Measurements from ENCODE around the gene NR2C1. TPM values are rescaled to one million over a fixed set of nuclear protein-coding genes. Genes with fewer than 3 reads are reported as not detected.

Gene NR2C1
- total and polyA plus RNA-seq, 4 donors = 9.5 to 59.5 (median 34.1) TPM

DNA sequence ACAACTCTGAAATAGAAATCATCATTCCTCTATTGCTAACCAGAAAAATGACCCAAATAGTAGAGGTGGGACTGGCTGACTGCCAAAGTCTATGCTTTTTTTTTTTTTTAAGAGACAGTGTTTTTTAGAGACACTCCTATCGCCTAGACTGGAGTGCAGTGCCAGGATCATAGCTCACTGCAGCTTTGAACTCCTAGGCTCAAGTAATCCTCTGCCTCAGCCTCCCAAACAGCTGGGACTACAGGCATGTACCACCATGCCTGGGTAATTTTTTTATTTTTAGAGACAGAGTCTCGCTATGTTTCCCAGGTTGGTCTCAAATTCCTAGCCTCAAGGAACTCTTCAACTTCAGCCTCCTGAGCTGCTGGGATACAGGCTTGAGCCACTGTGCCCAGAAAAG is 19.2 kb downstream of the NR2C1 start:
- 43 to 56% methylated on average over 2 of the region's 2 CpGs for WGBS, 2 donors
- DNase-seq = no peak
- Histone ChIP-seq H3K36me3 (ENCODE audit: control insufficient read depth in 1 of 2, insufficient read depth in 2 of 2, low read length in 1 of 2) (peaks cover 3 to 5% of the 10 kb centered on the region in 2 donors), H3K4me3 (ENCODE audit: low read length in 2 of 2) (no peak overlapping the region), H3K27me3 (ENCODE audit: control insufficient read depth in 1 of 2, insufficient read depth in 2 of 2, low read length in 1 of 2) (no peaks in the 10 kb centered on the region), H3K9me3 (ENCODE audit: control insufficient read depth, low read length) (no peaks in the 10 kb centered on the region), H3K4me1 (ENCODE audit: control insufficient read depth in 1 of 2, insufficient read depth in 2 of 2, low read length in 2 of 2) (no peaks in the 10 kb centered on the region), H3K27ac (ENCODE audit: low read depth in 1 of 2, low read length in 2 of 2) (no peak overlapping the region)
- intact Hi-C loops (cut with DNase I) = no loop called here
- no peak for ATAC-seq (ENCODE audit: low FRiP score)

DNA sequence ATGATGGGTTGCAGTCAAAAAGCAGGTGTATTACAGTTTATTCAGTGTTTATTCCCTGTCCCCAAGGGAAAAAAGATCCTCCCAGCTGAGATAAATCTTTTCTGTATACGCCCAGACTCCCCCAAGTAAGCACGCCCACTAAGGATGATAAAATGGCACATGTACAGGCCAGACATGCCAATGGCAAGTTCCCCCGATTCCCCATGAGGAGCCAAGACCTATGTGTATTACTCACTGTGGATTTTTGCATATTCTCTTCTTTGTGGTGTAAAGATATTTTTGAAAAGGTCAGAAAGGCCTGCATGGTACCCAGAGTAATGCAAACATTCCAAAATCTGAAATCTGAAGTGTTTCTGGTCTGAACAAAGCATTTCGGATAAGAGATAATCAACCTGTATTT is 22.2 kb downstream of the NR2C1 start:
- no peaks in the 10 kb centered on the region for H3K27me3 ChIP-seq (ENCODE audit: control insufficient read depth in 1 of 2, insufficient read depth in 2 of 2, low read length in 1 of 2)
- 86 to 90% methylated on average over 4 of the region's 4 CpGs for WGBS, 2 donors
- H3K4me1 ChIP-seq (ENCODE audit: control insufficient read depth in 1 of 2, insufficient read depth in 2 of 2, low read length in 2 of 2) = no peaks in the 10 kb centered on the region
- DNase-seq (no peak), ATAC-seq (ENCODE audit: low FRiP score) (no peak)
- no peaks in the 10 kb centered on the region for H3K9me3 ChIP-seq (ENCODE audit: control insufficient read depth, low read length)
- peaks cover 3 to 6% of the 10 kb centered on the region in 2 donors for H3K36me3 ChIP-seq (ENCODE audit: control insufficient read depth in 1 of 2, insufficient read depth in 2 of 2, low read length in 1 of 2)
- intact Hi-C loops (cut with DNase I) = no loop called here
- no peak overlapping the region for H3K4me3 ChIP-seq (ENCODE audit: low read length in 2 of 2)
- no peak overlapping the region for H3K27ac ChIP-seq (ENCODE audit: low read depth in 1 of 2, low read length in 2 of 2)

DNA sequence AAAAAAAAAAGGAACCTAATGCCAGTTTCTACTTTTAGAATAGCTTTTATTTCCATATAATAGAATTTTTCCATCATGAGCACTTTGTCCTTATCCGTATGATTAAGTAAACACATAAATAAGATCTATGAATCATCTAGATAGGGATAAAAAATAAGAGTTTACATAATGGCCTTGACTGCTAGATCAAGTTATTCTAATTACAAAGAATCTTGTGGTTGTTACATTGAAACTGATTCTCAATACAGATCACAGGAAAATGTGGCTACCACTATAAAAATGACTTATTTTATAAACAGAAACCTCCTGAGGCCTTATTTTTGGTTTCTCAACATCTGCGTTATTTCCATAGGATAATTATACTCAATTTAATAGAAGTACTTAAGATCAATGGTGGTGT is 35.5 kb downstream of the NR2C1 start:
- Histone ChIP-seq H3K27ac (ENCODE audit: low read depth in 1 of 2, low read length in 2 of 2) (no peak overlapping the region), H3K27me3 (ENCODE audit: control insufficient read depth in 1 of 2, insufficient read depth in 2 of 2, low read length in 1 of 2) (no peaks in the 10 kb centered on the region), H3K36me3 (ENCODE audit: control insufficient read depth in 1 of 2, insufficient read depth in 2 of 2, low read length in 1 of 2) (peaks cover 3 to 4% of the 10 kb centered on the region in 2 donors), H3K4me3 (ENCODE audit: low read length in 2 of 2) (no peak overlapping the region), H3K9me3 (ENCODE audit: control insufficient read depth, low read length) (no peaks in the 10 kb centered on the region), H3K4me1 (ENCODE audit: control insufficient read depth in 1 of 2, insufficient read depth in 2 of 2, low read length in 2 of 2) (no peaks in the 10 kb centered on the region)
- intact Hi-C loops (cut with DNase I) = no loop called here
- DNase-seq (no peak), ATAC-seq (ENCODE audit: low FRiP score) (no peak)
- WGBS, 2 donors = 63 to 74% methylated on average over 2 of the region's 2 CpGs

DNA sequence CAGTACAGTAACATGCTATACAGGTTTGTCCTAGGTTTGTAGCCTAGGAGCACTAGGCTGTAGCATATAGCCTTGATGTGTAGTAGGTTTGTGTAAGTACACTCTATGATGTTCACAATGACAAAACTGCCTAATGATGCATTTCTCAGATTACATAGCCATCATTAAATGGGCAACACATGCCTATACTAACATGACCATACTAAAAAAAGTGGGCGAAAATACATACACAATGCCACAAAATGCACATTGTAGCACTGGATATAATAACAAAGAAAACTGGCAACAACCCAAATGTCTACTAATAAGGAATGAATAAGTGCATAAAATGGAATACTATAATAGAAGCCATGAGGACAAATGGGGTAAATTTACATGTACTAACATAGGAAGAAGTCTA is 38.7 kb downstream of the NR2C1 start:
- no peak for ATAC-seq (ENCODE audit: low FRiP score)
- no peaks in the 10 kb centered on the region for H3K4me1 ChIP-seq (ENCODE audit: control insufficient read depth in 1 of 2, insufficient read depth in 2 of 2, low read length in 2 of 2)
- DNase-seq = no peak
- H3K9me3 ChIP-seq (ENCODE audit: control insufficient read depth, low read length) = no peaks in the 10 kb centered on the region
- H3K27me3 ChIP-seq (ENCODE audit: control insufficient read depth in 1 of 2, insufficient read depth in 2 of 2, low read length in 1 of 2) = no peaks in the 10 kb centered on the region
- 88 to 91% methylated on average over 1 of the region's 1 CpG for WGBS, 2 donors
- H3K36me3 ChIP-seq (ENCODE audit: control insufficient read depth in 1 of 2, insufficient read depth in 2 of 2, low read length in 1 of 2) = peaks cover 0 to 3% of the 10 kb centered on the region in 2 donors
- intact Hi-C loops (cut with DNase I) = no loop called here
- no peak overlapping the region for H3K27ac ChIP-seq (ENCODE audit: low read depth in 1 of 2, low read length in 2 of 2)
- H3K4me3 ChIP-seq (ENCODE audit: low read length in 2 of 2) = no peak overlapping the region

DNA sequence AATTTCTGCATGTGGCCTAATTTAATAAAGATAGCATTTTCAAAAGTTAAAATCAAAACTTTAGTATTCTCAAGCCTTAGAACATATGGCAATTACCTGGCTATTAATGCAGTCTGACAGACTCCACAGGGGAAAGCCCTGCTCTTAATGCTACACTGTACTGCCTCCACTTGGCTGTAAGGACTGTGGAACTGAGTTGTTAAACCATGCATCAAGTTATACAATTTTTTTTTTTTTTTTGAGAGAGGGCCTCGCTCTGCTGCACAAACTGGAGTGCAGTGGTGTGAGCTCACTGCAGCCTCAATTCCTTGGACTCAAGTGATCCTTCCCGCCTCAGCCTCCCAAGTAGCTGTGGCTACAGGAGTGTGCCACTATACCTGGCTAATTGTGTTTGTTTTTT is 50.9 kb downstream of the NR2C1 start:
- H3K27me3 ChIP-seq (ENCODE audit: control insufficient read depth in 1 of 2, insufficient read depth in 2 of 2, low read length in 1 of 2) = no peaks in the 10 kb centered on the region
- no peaks in the 10 kb centered on the region for H3K9me3 ChIP-seq (ENCODE audit: control insufficient read depth, low read length)
- WGBS, 2 donors = 86 to 88% methylated on average over 2 of the region's 2 CpGs
- H3K27ac ChIP-seq (ENCODE audit: low read depth in 1 of 2, low read length in 2 of 2) = no peak overlapping the region
- ATAC-seq (ENCODE audit: low FRiP score) (no peak), DNase-seq (no peak)
- no peak overlapping the region for H3K4me3 ChIP-seq (ENCODE audit: low read length in 2 of 2)
- peaks cover 0 to 3% of the 10 kb centered on the region in 2 donors for H3K36me3 ChIP-seq (ENCODE audit: control insufficient read depth in 1 of 2, insufficient read depth in 2 of 2, low read length in 1 of 2)
- intact Hi-C loops (cut with DNase I) = no loop called here
- no peaks in the 10 kb centered on the region for H3K4me1 ChIP-seq (ENCODE audit: control insufficient read depth in 1 of 2, insufficient read depth in 2 of 2, low read length in 2 of 2)

DNA sequence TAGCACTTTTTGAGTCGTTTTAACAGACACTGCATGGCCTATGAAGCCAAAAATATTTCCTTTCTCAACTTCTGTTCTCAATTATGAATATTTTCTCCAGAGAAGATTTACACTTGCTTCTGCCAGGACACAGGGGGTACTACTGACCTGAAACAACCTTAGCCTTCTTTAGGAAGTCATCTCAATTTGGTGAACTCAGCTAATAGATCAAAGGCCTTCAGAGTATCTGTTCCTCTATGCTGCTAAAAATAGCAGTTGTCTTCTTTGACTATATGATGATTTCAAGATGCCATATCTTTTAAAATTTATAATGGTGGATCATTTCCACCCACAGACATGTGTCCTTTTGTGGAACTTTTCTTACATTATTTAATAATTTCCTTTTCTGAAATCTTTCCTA is 55.9 kb downstream of the NR2C1 start:
- DNase-seq (no peak), ATAC-seq (ENCODE audit: low FRiP score) (no peak)
- intact Hi-C loops (cut with DNase I) = no loop called here
- WGBS, 2 donors = 45 to 57% methylated on average over 1 of the region's 1 CpG
- Histone ChIP-seq H3K27ac (ENCODE audit: low read depth in 1 of 2, low read length in 2 of 2) (no peak overlapping the region), H3K4me3 (ENCODE audit: low read length in 2 of 2) (no peak overlapping the region), H3K4me1 (ENCODE audit: control insufficient read depth in 1 of 2, insufficient read depth in 2 of 2, low read length in 2 of 2) (no peaks in the 10 kb centered on the region), H3K27me3 (ENCODE audit: control insufficient read depth in 1 of 2, insufficient read depth in 2 of 2, low read length in 1 of 2) (peaks cover 0 to 1% of the 10 kb centered on the region in 2 donors), H3K36me3 (ENCODE audit: control insufficient read depth in 1 of 2, insufficient read depth in 2 of 2, low read length in 1 of 2) (no peaks in the 10 kb centered on the region), H3K9me3 (ENCODE audit: control insufficient read depth, low read length) (no peaks in the 10 kb centered on the region)

DNA sequence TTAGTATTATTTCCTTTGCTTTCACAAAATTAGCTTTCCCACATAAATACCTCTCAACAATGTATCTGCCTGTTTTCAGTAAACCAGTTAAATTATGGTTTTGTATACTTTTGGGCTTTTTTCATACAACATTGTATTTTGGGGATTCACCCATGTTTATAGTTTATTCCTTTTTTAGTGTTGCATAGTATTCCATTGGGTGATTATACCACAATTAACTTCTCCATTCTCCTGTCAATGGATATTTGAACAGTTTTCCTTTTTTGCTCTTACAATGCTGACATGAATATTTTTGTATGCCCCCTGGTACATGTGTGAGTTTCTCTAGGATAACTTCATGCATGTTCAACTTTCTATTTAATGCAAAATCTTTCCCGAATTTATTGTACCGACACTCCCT is 57.3 kb downstream of the NR2C1 start:
- H3K36me3 ChIP-seq (ENCODE audit: control insufficient read depth in 1 of 2, insufficient read depth in 2 of 2, low read length in 1 of 2) = no peaks in the 10 kb centered on the region
- H3K27me3 ChIP-seq (ENCODE audit: control insufficient read depth in 1 of 2, insufficient read depth in 2 of 2, low read length in 1 of 2) = peaks cover 0 to 1% of the 10 kb centered on the region in 2 donors
- no peak overlapping the region for H3K27ac ChIP-seq (ENCODE audit: low read depth in 1 of 2, low read length in 2 of 2)
- 97 to 99% methylated on average over 2 of the region's 2 CpGs for WGBS, 2 donors
- ATAC-seq (ENCODE audit: low FRiP score) (no peak), DNase-seq (no peak)
- H3K4me3 ChIP-seq (ENCODE audit: low read length in 2 of 2) = no peak overlapping the region
- intact Hi-C loops (cut with DNase I) = no loop called here
- H3K9me3 ChIP-seq (ENCODE audit: control insufficient read depth, low read length) = no peaks in the 10 kb centered on the region
- no peaks in the 10 kb centered on the region for H3K4me1 ChIP-seq (ENCODE audit: control insufficient read depth in 1 of 2, insufficient read depth in 2 of 2, low read length in 2 of 2)

DNA sequence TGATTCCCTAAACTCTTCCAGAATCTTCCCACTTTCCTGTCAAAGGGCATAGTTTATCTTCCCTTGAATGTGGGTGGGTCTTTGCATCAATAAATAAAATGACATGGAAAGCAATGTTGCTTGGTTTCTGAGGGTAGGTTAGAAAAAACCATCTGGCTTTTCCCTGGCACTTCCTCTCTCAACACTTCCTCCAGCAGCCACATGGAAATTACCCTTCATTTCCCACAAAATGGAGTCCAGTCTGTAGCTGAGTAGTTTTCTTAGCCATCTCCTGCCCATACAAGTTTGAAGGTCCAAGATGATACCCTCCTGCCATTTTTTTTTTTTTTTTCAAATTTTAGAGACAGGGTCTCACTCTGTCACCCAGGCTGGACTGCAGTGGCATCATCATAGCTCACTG is 58.9 kb downstream of the NR2C1 start:
- Histone ChIP-seq H3K4me1 (ENCODE audit: control insufficient read depth in 1 of 2, insufficient read depth in 2 of 2, low read length in 2 of 2) (no peaks in the 10 kb centered on the region), H3K27me3 (ENCODE audit: control insufficient read depth in 1 of 2, insufficient read depth in 2 of 2, low read length in 1 of 2) (peaks cover 0 to 1% of the 10 kb centered on the region in 2 donors), H3K9me3 (ENCODE audit: control insufficient read depth, low read length) (no peaks in the 10 kb centered on the region), H3K36me3 (ENCODE audit: control insufficient read depth in 1 of 2, insufficient read depth in 2 of 2, low read length in 1 of 2) (no peaks in the 10 kb centered on the region), H3K4me3 (ENCODE audit: low read length in 2 of 2) (no peak overlapping the region), H3K27ac (ENCODE audit: low read depth in 1 of 2, low read length in 2 of 2) (no peak overlapping the region)
- no peak for ATAC-seq (ENCODE audit: low FRiP score)
- intact Hi-C loops (cut with DNase I) = no loop called here
- DNase-seq = no peak

DNA sequence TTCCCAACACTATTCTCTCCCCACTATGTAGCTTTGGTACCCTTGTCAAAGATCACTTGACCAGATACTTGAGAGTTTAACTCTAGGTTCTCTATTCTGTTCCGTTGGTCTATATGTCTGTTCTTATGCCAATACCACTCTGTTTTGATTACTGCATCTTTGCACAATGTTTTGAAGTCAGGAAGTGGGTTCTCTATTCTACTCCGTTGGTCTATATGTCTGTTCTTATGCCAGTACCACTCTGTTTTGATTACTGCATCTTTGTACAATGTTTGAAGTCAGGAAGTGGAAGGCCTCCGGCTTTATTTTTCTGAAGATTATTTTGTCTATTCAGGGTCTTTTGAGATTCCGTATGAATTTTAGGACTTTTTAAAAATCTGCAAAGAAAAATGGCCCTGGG is 67.2 kb downstream of the NR2C1 start:
- 85 to 92% methylated on average over 4 of the region's 4 CpGs for WGBS, 2 donors
- Histone ChIP-seq H3K4me1 (ENCODE audit: control insufficient read depth in 1 of 2, insufficient read depth in 2 of 2, low read length in 2 of 2) (no peaks in the 10 kb centered on the region), H3K27me3 (ENCODE audit: control insufficient read depth in 1 of 2, insufficient read depth in 2 of 2, low read length in 1 of 2) (no peaks in the 10 kb centered on the region), H3K4me3 (ENCODE audit: low read length in 2 of 2) (no peak overlapping the region), H3K36me3 (ENCODE audit: control insufficient read depth in 1 of 2, insufficient read depth in 2 of 2, low read length in 1 of 2) (no peaks in the 10 kb centered on the region), H3K27ac (ENCODE audit: low read depth in 1 of 2, low read length in 2 of 2) (no peak overlapping the region), H3K9me3 (ENCODE audit: control insufficient read depth, low read length) (no peaks in the 10 kb centered on the region)
- ATAC-seq (ENCODE audit: low FRiP score) (no peak), DNase-seq (no peak)
- intact Hi-C loops (cut with DNase I) = no loop called here

All from aorta (tissue), 5 donors.